Stimulated activated CD4-positive, alpha-beta T cell treated with anti-CD3 and anti-CD28 coated beads, TNF-alpha, amount 100 ng/mL, for 4 hours (primary cell): ENCODE results near the gene OR4D5.

Experiments
- DNase-seq, 3 experiments: peaks; one replicate each; pipeline ENCODE4 v3.0.0-alpha.2; 2020; ENCODE audit warnings: low read depth in 3 of 3

OR4D5 gene

DNA sequence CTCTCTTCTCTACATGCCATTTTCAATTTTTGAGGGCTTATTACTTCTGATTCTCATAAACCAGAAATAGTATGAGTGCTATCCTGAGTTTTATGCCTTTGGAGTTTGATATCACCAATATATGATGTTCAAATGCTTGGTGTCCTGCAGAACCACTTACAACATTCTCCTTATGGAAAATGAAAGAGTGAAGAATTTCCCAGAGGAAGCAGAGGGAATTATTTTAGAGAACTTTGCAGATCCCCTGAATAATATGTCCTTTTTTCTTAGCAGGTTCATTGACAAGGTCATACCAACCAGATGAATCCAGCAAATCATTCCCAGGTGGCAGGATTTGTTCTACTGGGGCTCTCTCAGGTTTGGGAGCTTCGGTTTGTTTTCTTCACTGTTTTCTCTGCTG lies at the start of gene OR4D5:
OR4D5 (plus strand) TSS at position 301 of the 400 bp plus-strand sequence; CDS start at position 301, 0 bp downstream.
- DNase-seq, result no peak

DNA sequence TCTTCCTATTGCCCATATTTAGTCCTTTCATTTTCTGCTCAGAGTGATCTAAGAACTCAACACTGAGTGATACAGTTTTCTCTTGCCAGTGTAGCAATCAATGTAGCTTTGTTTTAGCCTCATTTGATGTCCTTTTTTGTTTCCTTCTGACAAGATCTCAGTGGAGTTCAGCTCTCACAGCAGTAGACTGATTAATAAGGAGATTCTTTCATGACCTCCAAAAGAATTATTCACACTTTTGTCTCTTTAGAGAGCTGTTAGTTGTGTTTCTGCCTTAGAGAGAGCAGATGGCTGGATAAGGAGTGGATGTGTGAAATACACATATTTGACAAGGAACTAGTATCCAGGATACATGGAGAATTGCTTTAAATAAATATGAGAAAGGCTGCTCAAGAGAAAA lies 47.4 kb upstream of the OR4D5 start:
- DNase-seq, result no peak

DNA sequence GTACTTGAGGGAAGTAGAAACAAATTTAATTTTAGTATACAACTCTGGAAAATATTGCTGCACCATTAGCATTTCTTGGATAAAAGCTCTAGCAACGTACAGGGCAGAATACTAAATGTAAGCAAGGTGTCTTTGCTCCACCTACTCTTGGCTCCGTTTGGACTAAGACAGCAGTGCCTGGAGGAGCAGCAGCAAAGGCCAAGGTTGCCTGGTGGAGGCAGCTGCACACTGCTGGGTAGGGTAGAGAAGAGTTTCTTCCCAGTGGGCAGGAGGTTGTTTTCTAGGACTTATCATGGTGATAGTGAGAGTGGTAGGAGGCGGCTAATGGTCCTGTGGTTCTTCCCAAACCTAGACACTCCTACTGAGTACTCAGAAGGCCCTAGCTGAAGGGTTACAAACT lies 39.6 kb upstream of the OR4D5 start:
- no peak for DNase-seq

DNA sequence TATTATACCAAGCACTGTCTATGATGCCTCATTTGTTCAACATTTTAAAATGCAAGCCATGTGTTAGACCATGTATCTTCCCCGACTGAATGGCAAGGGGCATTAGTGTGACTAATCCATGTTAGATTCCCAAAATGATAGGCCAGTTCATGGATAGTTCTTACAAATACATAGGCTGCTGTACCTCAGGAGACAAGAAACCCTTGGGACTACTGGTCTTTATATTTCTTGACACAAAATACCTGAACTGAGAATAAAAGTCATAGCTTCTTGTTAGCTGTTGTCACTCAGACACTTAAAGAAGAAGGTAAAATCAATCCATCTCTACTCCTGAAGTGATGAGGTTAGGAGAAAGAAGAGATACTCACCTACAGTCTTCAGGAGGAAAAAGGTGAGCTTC lies 37.5 kb upstream of the OR4D5 start, which contains the start of gene OR8D4:
OR8D4 (plus strand) TSS at position 301 of the 400 bp plus-strand sequence. CDS start 4,265 bp downstream, outside the sequence.
- no peak for DNase-seq

DNA sequence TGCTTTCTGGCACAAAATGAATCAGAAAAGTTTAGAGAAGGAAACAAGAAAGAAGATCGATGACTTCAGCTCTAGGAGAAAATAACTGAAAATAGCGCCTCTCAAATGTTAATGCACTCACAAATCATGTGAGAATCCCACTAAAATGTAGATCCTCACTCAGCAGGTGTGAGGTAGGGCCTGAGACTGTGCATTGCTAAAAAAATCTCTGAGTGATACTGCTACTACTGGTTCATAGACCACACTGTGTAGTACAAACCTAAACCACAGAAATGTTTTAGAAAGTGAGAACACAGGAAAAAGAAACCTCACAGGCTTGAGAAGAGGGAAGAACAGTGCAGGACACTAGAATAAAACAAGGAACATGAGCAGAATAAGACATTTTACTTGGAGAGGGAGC lies 35.5 kb upstream of the OR4D5 start:
- no peak for DNase-seq

DNA sequence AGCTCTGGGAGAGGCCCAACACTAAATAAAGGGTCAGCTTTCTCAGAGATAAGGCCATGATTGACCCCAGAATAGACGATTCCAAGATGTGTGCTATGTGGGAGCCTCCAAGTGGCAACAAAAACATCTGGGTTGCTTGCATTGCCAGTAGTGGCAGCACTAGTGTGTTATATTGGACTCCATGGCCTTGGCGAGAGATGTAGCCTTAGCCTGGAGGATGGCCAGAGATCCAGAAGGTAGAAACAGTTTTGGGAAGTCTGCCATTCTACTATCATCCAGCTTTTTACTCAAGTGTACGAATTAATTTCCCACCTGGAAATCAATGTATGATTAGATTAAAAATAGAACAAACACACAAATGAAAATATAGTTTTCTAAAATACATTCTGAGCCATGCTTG lies 34.5 kb upstream of the OR4D5 start:
- DNase-seq, result no peak

DNA sequence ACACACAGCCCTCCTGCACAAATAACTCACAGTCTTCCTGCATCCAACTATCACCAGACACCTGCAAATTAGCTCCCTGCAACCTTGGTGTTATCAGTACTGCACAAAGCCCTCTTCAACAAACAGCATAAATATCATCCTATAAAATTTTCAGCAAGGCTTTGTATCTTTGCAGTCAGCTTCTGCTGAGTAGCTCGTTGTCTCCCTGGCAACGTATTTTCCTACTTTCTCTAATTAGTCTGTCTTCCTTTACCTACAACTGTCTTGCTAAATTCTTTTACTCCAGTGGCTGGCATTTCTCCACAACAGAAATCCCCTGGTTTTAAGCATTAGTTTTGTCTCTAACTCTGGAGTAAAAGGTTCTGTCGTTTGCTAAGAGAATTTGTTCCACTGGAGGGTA lies 33.6 kb upstream of the OR4D5 start:
- no peak for DNase-seq

DNA sequence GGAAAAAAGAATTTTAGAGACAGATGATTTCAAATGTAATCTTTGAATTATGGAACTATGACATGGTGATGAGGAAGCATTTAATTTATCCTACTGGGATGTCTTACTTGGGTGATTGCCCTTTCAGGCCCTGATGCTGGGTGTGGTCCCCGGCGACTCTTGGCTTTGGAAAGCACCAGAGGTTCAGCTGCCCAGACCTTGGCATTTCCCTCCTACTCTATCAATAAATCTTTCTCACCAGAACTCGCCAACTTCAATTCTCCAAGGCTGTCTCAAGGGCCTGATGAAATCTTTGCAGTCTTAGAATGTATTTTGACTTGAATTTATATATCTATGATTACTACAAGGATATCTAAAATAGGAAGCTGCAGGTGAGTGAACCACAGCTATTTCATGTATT lies 18.5 kb upstream of the OR4D5 start:
- no peak for DNase-seq

DNA sequence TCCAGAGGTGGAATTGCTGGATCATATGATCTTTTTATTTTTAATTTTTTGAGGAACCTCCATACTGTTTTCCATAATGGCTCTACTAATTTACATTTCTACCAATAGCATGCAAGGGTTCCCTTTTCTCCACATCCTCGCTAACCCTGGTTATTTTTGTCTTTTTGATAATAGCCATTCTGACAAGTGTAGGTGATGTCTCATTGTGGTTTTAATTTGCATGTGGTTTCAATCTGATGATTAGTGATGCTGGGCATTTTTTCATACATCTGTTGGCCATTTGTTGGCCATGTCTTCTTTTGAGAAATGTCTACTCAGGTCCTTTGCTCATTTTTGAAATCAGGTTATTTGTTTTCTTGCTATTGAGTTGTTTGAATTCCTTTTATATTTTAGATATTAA lies 15.4 kb upstream of the OR4D5 start:
- no peak for DNase-seq

DNA sequence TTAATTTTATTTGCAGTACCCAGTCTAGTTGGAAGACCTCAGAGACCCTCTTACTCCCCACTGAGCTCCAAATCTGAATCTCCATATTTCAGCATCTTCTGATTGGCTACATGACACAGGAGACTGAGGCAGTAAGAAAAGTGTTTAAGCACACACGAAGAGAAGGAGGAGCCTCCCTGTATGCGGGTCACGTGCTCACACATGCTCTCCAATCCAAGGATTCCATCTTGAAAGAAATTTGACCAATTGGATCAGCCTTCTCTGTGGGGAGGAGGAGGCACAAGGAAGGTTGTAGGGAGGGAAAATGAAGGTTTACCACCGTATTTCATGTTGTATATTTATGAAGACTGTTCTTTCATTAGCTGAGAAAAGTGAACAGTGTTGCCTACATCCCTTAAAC lies 3.0 kb downstream of the OR4D5 start:
- no peak for DNase-seq

DNA sequence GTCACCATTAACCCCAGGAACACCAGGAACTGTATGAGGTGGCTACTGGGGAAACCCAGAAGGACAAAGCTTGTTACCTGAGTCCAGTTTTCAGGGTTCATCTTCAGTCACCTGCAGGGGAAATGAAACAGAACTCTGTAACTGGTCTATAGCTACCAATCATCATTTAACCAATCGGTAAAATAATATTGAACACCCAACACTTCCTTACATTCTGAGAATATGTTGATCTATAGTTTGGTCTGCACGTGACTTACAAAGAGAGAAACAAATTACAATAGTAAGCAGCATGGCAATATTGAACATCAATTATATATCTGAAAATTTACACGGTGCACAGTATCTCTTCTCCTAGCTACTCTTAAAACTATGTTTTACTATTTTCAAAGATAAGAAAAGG lies 4.3 kb downstream of the OR4D5 start, which contains the start of gene OR6T1:
OR6T1 (minus strand) TSS at position 101 of the 400 bp plus-strand sequence; CDS start at position 101, 0 bp downstream.
- DNase-seq, result no peak

DNA sequence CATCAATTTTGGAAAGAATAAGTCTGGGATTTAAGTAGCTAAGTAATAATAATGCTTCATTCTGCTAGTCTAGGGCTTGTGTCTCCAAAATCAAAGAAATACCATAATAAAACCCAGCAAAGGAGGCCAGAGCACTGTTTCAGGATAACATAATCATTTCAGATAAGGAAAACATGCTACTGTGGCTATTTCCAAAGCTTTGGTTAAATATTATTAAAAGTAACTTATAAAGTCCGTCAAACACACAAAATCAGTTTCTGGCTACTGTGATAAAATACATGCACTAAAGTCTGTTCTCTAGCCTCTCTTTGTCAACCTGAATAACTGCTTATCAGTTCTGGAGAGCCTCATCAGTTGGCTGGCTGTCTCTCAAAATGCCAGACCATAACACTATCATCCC lies 5.7 kb downstream of the OR4D5 start:
- no peak for DNase-seq

DNA sequence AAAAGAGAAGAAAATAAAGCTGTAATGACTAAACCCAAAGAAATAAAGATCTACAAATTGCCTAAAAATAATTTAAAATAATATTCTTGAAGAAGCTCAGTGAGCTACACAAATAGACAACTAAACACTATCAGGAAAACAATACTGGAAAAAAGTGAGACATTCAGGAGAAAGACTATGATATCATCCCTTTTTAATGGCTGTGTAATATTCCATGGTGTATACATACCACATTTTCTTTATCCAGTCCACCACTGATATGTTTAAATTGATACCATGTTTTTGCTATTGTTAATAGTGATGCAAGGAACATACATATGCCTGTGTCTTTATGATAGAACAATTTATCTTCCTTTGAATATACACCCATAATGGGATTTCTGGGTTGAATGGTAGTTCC lies 17.3 kb downstream of the OR4D5 start:
- DNase-seq, result no peak

DNA sequence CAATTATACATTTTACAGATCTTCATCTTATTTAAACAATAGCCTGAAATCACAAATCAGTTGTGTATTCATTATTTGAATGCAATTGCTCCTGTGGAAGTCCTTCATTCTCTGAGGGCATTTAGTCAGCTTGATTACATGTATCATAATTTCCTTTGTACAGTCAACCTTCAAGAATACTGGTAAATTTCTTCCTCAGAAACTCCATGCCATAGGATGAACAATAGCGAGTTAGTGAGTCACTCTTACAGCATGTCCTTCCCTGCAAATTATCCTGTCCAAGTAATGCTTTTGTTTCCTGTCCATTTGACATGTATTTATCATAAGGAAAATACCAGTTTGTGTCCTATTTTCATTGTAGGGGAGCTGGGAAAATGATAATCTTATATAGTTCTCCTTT lies 34.4 kb downstream of the OR4D5 start:
- no peak for DNase-seq

DNA sequence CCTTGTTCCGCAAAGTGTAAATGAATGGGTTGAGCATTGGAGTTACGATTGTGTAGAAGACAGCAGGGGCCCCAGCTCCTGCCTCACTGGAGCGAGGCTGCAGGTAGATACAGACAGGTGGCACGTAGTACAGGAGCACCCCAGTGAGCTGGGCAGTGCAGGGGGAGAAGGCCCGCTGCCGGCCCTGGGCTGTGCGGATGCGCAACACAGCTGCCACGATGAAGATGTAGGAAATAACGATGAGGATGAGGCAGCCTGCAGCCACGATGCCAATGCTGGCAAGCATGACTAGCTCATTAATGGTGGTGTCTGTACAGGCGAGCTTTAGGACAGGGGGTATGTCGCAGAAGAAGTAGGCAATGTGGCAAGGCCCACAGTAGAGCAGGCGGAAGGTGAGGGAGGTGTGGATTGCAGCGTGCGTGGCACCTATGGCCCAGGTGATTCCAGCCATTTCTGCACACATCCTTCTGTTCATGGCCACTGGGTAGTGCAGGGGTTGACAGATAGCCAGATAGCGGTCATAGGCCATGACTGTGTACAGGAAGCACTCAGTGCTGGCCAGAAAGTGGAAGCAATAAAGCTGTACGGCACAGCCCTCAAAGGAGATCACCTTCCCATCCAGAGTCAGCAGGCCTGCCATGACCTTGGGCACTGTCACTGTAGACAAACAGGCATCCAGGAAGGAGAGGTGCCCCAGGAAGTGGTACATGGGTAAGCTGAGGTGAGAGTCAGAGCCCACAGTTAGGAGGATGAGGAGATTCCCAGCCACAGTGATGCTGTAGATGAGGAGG lies 37.5 kb downstream of the OR4D5 start:
- no peak for DNase-seq

DNA sequence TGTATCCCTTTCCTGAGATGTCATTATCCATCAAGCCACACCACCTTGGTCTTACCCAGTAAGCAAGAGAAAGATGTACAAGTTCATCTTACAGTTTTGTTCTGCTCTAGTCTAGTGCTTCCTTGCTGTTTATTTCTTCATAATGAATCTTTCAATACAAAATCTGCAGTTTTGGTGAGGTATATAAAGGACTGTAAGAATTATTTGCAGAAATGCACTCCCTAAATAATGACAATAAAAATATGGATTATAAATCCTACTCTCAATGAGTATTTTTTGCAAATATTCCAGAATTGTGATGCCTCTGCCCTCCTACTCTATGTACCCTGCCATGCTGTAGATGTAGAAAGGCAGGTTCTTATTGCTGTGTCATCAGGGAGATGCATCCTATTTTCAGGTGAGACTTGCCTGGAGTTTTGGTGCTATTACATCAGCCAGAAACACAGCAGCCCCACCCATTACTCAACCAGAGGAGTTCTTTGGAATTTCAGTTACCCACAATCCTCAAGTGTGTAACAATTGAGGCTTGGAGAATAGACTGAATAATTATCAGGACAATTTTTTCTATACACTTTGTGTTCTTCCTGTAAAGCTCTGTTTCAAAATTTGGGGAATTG lies 38.4 kb downstream of the OR4D5 start, which contains the start of gene OR10S1:
OR10S1 (minus strand) TSS at position 51 of the 617 bp plus-strand sequence. CDS start 117 bp downstream, outside the sequence.
- no peak for DNase-seq

DNA sequence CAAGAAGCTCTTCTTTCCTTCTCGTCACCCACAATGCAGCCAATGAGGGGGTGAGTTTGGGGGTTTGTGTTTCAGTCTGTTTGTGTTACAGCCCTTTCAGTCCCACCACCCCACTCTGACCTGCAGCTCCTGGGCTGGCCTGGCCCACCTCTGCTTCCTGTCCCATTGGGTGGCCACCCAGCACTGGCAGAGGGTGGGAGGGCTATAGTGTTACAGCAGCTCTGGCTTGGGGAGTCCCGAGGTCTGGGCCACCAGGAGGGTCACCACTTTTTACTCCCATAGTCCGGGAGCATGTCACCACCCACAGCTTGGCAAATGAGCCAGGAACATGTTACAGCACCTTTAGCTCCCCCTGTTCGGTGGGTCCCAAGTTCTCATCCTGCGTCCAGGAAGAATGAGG lies 39.9 kb downstream of the OR4D5 start:
- DNase-seq, result no peak
